K562 (cell line): ENCODE data around the gene TFPI. TPM values are rescaled to one million over a fixed set of nuclear protein-coding genes. Genes with fewer than 3 reads are reported as not detected.

Experiments used
- ATAC-seq: fragments of 200-7000 bp; cut with Tn5 transposase; 3 replicates; pipeline ENCODE4 v1.9.1; 2020; ENCODE audit warnings: moderate library complexity
- BruUV-seq: library from RNA; stranded (reverse); fragments of 400-500 nt; replicated peaks from 2 replicates; lab custom pipeline; 2021; lab: Mats Ljungman, UMichigan
- CTCF ChIA-PET: fragments of 300-600 bp; formaldehyde crosslinking; extraction: SDS; loops from one replicate; lab custom pipeline; 2021; ENCODE audit warnings: low intra/inter-chr PET ratio; lab: Yijun Ruan, JAX
- POLR2A ChIA-PET: fragments of 300-600, 350-650 bp; sonication (Branson Sonifier 250); formaldehyde crosslinking; extraction: SDS; loops from one replicate; lab custom pipeline; 2021; ENCODE audit warnings: antibody characterized with exemption, inconsistent platforms; lab: Yijun Ruan, JAX
- DNase-seq, 4 experiments: peaks; one replicate each; pipeline versions ENCODE4 v3.0.0 to v3.0.0-alpha.2; 2011 to 2018; ENCODE audit warnings: low spot score in 3 of 4, mixed read lengths in 3 of 4; ENCODE audit errors: extremely low read depth in 1 of 4
- FAIRE-seq: peaks from 2 replicates; lab custom pipeline; 2011; peaks lifted over from hg19 to GRCh38; lab: Jason Lieb, UNC
- H2AFZ ChIP-seq: 2 replicates; pipeline ENCODE4 v1.6.0; 2011; ENCODE audit warnings: low read depth, low read length, control low read depth, inconsistent platforms
- H3K27ac ChIP-seq: fragments of 200-600 bp; 3 replicates; pipeline ENCODE4 v1.8.0; 2011; ENCODE audit warnings: low read depth, mild to moderate bottlenecking, control low read depth, inconsistent platforms, low read length, moderate library complexity, mixed read lengths; ENCODE audit errors: extremely low read depth
- H3K27me3 ChIP-seq, 2 experiments: fragments of 300-600 bp in 1 of 2; 2 replicates in 1 of 2; 3 replicates in 1 of 2; pipeline versions ENCODE4 v1.6.0 to v1.8.0; 2011; ENCODE audit warnings: inconsistent platforms in 2 of 2, low read length in 2 of 2, mild to moderate bottlenecking in 1 of 2, mixed read lengths in 1 of 2, moderate library complexity in 1 of 2; ENCODE audit not compliant: control insufficient read depth in 2 of 2, insufficient read depth in 2 of 2
- H3K36me3 ChIP-seq: fragments of 300-600 bp; 3 replicates; pipeline ENCODE4 v1.8.0; 2011; ENCODE audit warnings: mild to moderate bottlenecking, low read length, inconsistent platforms; ENCODE audit not compliant: control insufficient read depth, insufficient read depth
- H3K4me1 ChIP-seq, 2 experiments: fragments of 200-600 bp in 1 of 2; replicated peaks in 1 of 2; 2 replicates in 1 of 2; 3 replicates in 1 of 2; pipeline versions ENCODE4 v1.5.1 to v1.8.0; 2011; ENCODE audit warnings: inconsistent platforms in 2 of 2, low read length in 2 of 2, mild to moderate bottlenecking in 1 of 2, mixed read lengths in 1 of 2, moderate library complexity in 1 of 2; ENCODE audit not compliant: control insufficient read depth in 2 of 2, insufficient read depth in 2 of 2
- H3K4me2 ChIP-seq: 2 replicates; pipeline ENCODE4 v1.6.1; 2011; ENCODE audit warnings: low read length, control low read depth, inconsistent platforms, mixed read lengths; ENCODE audit not compliant: insufficient read depth
- H3K4me3 ChIP-seq: fragments of 200-600 bp; sonication (generic), shearing (Covaris generic); 2 replicates; pipeline ENCODE4 v1.5.1; 2016; ENCODE audit warnings: control low read depth, inconsistent platforms
- H3K79me2 ChIP-seq: fragments of 200-600 bp; 3 replicates; pipeline ENCODE4 v1.8.0; 2011; ENCODE audit warnings: low read length, inconsistent platforms; ENCODE audit not compliant: control insufficient read depth, insufficient read depth
- H3K9ac ChIP-seq, 2 experiments: 2 replicates each; pipeline versions ENCODE4 v1.6.0 to v1.6.1; 2011; ENCODE audit warnings: low read depth in 2 of 2, low read length in 2 of 2, control low read depth in 1 of 2, inconsistent platforms in 1 of 2, mild to moderate bottlenecking in 1 of 2, mixed read lengths in 1 of 2; ENCODE audit not compliant: insufficient read depth in 1 of 2
- H3K9me1 ChIP-seq: one replicate; pipeline ENCODE4 v1.6.0; 2011; ENCODE audit warnings: inconsistent platforms, mild to moderate bottlenecking, low read length, moderate library complexity; ENCODE audit not compliant: control insufficient read depth, insufficient read depth
- H3K9me3 ChIP-seq: replicated peaks from 2 replicates; pipeline ENCODE4 v1.5.1; 2011; ENCODE audit warnings: low read depth, low read length, inconsistent platforms; ENCODE audit not compliant: control insufficient read depth, insufficient read depth
- H4K20me1 ChIP-seq: replicated peaks from 2 replicates; pipeline ENCODE4 v1.6.1; 2011; ENCODE audit warnings: low read length, inconsistent platforms, mixed read lengths; ENCODE audit not compliant: control insufficient read depth, insufficient read depth
- CBX3 ChIP-seq, 2 experiments: IDR thresholded peaks; 1 replicate in 1 of 2; 2 replicates in 1 of 2; pipeline ENCODE4 v1.6.1; 2012; ENCODE audit warnings: inconsistent platforms in 2 of 2, low read length in 2 of 2, borderline replicate concordance in 1 of 2, control low read depth in 1 of 2
- CHD4 ChIP-seq: fragments of 200-600 bp; sonication (generic); IDR thresholded peaks from 3 replicates; pipeline ENCODE4 v1.6.1; 2012; ENCODE audit warnings: low read depth, mild to moderate bottlenecking, mixed read lengths, low read length, inconsistent platforms; ENCODE audit not compliant: insufficient read depth, insufficient replicate concordance, poor library complexity, severe bottlenecking
- DMBX1 ChIP-seq: fragments of 250-450 bp; sonication (Bioruptor Pico); IDR thresholded peaks from 2 replicates; pipeline ENCODE4 v1.8.0; 2022; ENCODE audit warnings: inconsistent platforms, mild to moderate bottlenecking, moderate library complexity, borderline replicate concordance
- ZNF431 ChIP-seq: sonication (generic); formaldehyde crosslinking; IDR thresholded peaks from 2 replicates; pipeline ENCODE4 v1.8.0; 2022; ENCODE audit warnings: mild to moderate bottlenecking, missing genetic modification reagents
- ZNF445 ChIP-seq: fragments of 250-450 bp; sonication (Bioruptor Pico); IDR thresholded peaks from 2 replicates; pipeline ENCODE4 v1.4.0; 2020; ENCODE audit warnings: low read depth, mild to moderate bottlenecking, moderate library complexity
- ZNF668 ChIP-seq: fragments of 250-450 bp; sonication (Bioruptor Pico); IDR thresholded peaks from 2 replicates; pipeline ENCODE4 v1.8.0; 2022; ENCODE audit warnings: mild to moderate bottlenecking, inconsistent platforms
- ZNF75A ChIP-seq: fragments of 450-650 bp; formaldehyde crosslinking; IDR thresholded peaks from 2 replicates; pipeline ENCODE4 v1.4.0; 2020; ENCODE audit warnings: mild to moderate bottlenecking
- WGBS: fragments of 100-300 bp; shearing (Covaris generic); methylation state at CpG from one replicate; pipeline ENCODE4 v1.1.6; 2016; ENCODE audit warnings: low coverage, mixed read lengths; ENCODE audit not compliant: insufficient coverage; ENCODE audit errors: missing lambda C conversion rate; 5-methylcytosine and 5-hydroxymethylcytosine counted together
- in situ Hi-C: fragments of 300-500 bp; cut with MboI; formaldehyde crosslinking; loops from 4 replicates; pipeline ENCODE4 v1.15.0; 2018; ENCODE audit warnings: inconsistent platforms, mixed read lengths
- intact Hi-C: fragments of 100-400 bp; cut with micrococcal nuclease; formaldehyde crosslinking; loops from 2 replicates; pipeline ENCODE4 v1.14.2; 2022
- polyA plus RNA-seq, 8 experiments: library from polyadenylated mRNA; depleted of rRNA in 4 of 8; stranded (reverse) in 5 of 8; unstranded in 3 of 8; fragments of >200 nt; fragmentation: Nextera tagmentation in 2 of 8; fragmentation: Illumina TruSeq in 1 of 8; extraction: Ambion mirVana in 2 of 8; extraction: Trizol in 1 of 8; gene quantifications; 2 replicates each; pipeline versions ENCODE4 v1.2.1 to v1.2.3, GENCODE V29; 2011 to 2014; ENCODE audit warnings: inconsistent platforms in 1 of 8, missing spikeins in 1 of 8
- total RNA-seq, 7 experiments: library from RNA; depleted of rRNA in 6 of 7; stranded (reverse); fragments of >200 nt in 6 of 7; fragmentation: Illumina TruSeq in 2 of 7; extraction: Trizol in 2 of 7; gene quantifications; 2 replicates each; pipeline versions ENCODE4 v1.2.1 to v1.2.3, GENCODE V29; 2011 to 2021; ENCODE audit warnings: low replicate concordance in 1 of 7

The TFPI gene
- total and polyA plus RNA-seq, 9 of the 15 experiments (the other 6 are each of a cell fraction or from before 2014, with no cell fraction given) = 53.5 to 219 (median 100) TPM

DNA sequence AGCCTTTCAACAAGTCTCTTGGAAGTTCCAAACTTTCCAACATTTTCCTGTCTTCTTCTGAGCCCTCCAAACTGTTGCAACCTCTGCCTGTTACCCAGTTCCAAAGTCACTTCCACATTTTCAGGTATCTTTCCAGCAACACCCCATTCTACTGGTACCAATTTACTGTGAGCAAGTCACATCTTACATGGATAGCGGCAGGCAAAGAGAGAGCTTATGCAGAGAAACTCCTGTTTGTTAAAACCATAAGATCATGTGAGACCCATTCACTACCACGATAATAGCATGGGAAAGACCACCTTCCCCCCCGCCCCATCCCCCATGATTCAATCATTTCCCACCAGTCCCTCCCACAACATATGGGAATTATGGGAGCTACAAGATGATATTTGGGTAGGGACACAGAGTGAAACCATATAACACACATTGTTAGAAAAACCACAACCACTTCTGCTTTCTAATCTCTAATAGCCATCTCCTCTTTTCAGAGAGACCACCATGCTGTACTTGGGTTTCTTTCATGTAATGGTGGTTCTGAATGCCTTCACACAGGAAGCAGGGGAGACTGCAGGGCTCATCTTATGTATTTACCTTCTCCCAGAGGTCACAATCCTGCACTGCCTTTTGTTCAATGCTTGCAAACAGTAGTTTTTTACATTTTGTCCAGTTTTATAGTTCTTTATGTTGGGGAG, 60.2 kb downstream of the TFPI start:
- no peaks in the 10 kb centered on the region for H3K79me2 ChIP-seq
- H3K9ac ChIP-seq = no peak overlapping the region
- POLR2A ChIA-PET = no interaction called here
- no peaks in the 10 kb centered on the region for H3K9me1 ChIP-seq
- no peak for FAIRE-seq
- no peak overlapping the region for H2AFZ ChIP-seq
- no peak for ATAC-seq
- DNase-seq = no peak
- H4K20me1 ChIP-seq = no peaks in the 10 kb centered on the region
- H3K4me3 ChIP-seq = no peak overlapping the region
- H3K27ac ChIP-seq = no peak overlapping the region
- intact Hi-C loops = no loop called here
- TF ChIP-seq DMBX1 (CRISPR knock-in tag) = no peak
- TF ChIP-seq ZNF431 (CRISPR knock-in tag) = peak; percentile 86
- BruUV-seq = no TSS peak
- H3K4me1 ChIP-seq = no peaks in the 10 kb centered on the region
- peaks cover 45% of the 10 kb centered on the region; the same call in 2 of the 3 replicates for H3K36me3 ChIP-seq
- H3K9me3 ChIP-seq = no peaks in the 10 kb centered on the region; the same call in 1 of the 2 replicates
- CTCF ChIA-PET = no interaction called here
- in situ Hi-C loops = loop anchor here (25.0 kb wide), 1 partner anchor 343 kb away; no protein-coding TSS in a partner anchor
- H3K27me3 ChIP-seq = no peaks in the 10 kb centered on the region
- 95% methylated on average over 3 of the region's 3 CpGs for WGBS
- H3K4me2 ChIP-seq = no peak overlapping the region

DNA sequence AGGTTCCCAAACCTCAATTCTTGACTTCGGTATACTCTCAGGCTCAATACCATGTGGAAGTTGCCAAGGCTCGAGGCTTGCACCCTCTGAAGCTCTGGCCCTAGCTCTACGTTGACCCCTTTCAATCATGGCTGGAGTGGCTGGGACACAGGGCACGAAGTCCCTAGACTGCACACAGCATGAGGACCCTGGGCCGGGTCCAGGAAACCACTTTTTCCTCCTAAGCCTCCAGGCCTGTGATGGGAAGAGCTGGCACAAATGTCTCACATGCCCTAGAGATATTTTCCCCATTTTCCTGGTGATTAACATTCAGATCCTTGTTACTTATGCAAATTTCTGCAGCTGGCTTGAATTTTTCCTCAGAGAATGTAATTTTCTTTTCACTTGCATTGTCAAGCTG, 61.1 kb downstream of the TFPI start:
- POLR2A ChIA-PET = no interaction called here
- no peaks in the 10 kb centered on the region for H3K79me2 ChIP-seq
- H4K20me1 ChIP-seq = no peaks in the 10 kb centered on the region
- CTCF ChIA-PET = no interaction called here
- H3K27ac ChIP-seq = no peak overlapping the region
- H2AFZ ChIP-seq = no peak overlapping the region
- ATAC-seq (no peak), DNase-seq (no peak), FAIRE-seq (no peak)
- in situ Hi-C loops = loop anchor here (25.0 kb wide), 1 partner anchor 344 kb away; no protein-coding TSS in a partner anchor
- no peaks in the 10 kb centered on the region for H3K27me3 ChIP-seq
- no peak overlapping the region for H3K4me2 ChIP-seq
- H3K4me3 ChIP-seq = no peak overlapping the region
- intact Hi-C loops = no loop called here
- TF ChIP-seq ZNF445 (CRISPR knock-in tag) (no peak), CBX3 (IDR thresholded peaks at IDR 0.05; ENCODE audit: borderline replicate concordance in 1 of 2, low read length in 2 of 2) (peak in 1 of 2 experiments; percentile 47; a peak in 1 of 3 replicates), CHD4 (no peak), ZNF75A (CRISPR knock-in tag) (no peak), ZNF668 (CRISPR knock-in tag) (no peak)
- no peaks in the 10 kb centered on the region; the same call in 1 of the 2 replicates for H3K9me3 ChIP-seq
- no peak overlapping the region for H3K9ac ChIP-seq
- WGBS = 91% methylated on average over 5 of the region's 5 CpGs
- peaks cover 49% of the 10 kb centered on the region for H3K36me3 ChIP-seq
- no peaks in the 10 kb centered on the region for H3K4me1 ChIP-seq
- H3K9me1 ChIP-seq = no peaks in the 10 kb centered on the region
- BruUV-seq = no TSS peak
